ENCODE results near the gene SLC30A2.

DNA sequence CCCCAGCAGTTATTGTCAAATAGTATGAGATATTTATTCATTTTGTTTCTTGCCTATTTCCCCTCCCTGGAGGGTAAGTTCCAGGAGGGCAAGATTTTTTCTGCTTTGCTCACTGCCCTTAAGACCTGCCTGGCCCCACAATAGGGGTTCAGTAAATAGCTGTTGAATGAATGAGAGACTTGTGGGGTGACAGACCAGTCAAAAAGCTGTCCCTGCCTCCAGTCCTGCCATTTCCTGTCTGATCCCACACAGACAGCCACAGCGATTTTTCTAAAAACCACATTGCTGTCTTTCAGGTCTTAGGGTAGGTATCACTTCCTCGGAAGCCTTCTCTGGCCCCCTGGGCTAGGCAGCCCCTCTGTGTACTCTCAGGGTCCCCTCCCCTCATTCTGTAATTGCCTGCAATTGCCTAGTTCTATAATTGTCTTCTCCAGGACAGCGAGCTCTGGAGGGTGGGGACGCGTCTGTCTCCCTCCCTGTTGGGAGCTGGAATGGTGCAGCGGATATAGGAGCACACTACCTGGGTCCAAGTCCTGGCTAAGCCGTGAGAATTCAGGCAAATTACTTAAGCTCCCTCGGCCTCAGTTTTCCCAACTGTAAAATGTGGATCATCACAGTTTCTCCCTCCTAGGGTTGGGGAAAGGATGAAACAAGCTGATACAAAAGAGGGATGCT is 26.1 kb downstream of the SLC30A2 start:
- no peak for TF ChIP-seq POLR2A (IDR thresholded peaks at IDR 0.05; ENCODE audit: low read length)
- TF ChIP-seq GATA1 (IDR thresholded peaks at IDR 0.05; ENCODE audit: low read depth, low read length), result no peak

Measured in erythroblast (primary cell).